Measurements from ENCODE around the gene THOC7.

THOC7 gene
- 24.1 to 35.6 (median 25.9) reads per million in 4 experiments for total RNA-seq

- peak; percentile 39 for DNase-seq
Measured at GRCh38 chr3:63863150-63864007, at the start of gene THOC7, which contains the start of gene ATXN7. Gene THOC7, minus strand, starts transcription at chr3:63863805. Its CDS starts 15 bp downstream, at chr3:63863790. Gene ATXN7, plus strand, starts transcription at chr3:63863867. Its CDS starts 48,732 bp downstream, at chr3:63912599.

- DNase-seq: peak; percentile 30
Measured at GRCh38 chr3:63912768-63913588, 49.4 kb upstream of the THOC7 start.

GRCh38 chr3:63911873-63912767, 48.5 kb upstream of the THOC7 start, which contains the start of gene SCAANT1:
Gene SCAANT1, minus strand, starts transcription at chr3:63912383.
- DNase-seq: peak; percentile 76

GRCh38 chr3:63911509-63911872, 47.9 kb upstream of the THOC7 start:
- no peak for DNase-seq

- DNase-seq: no peak
Measured at GRCh38 chr3:63910891-63911290, 47.3 kb upstream of the THOC7 start.

GRCh38 chr3:63910001-63910400, 46.4 kb upstream of the THOC7 start:
- no peak for DNase-seq

GRCh38 chr3:63909431-63909830, 45.8 kb upstream of the THOC7 start:
- DNase-seq: no peak

- DNase-seq: no peak
Measured at GRCh38 chr3:63908776-63909175, 45.2 kb upstream of the THOC7 start.

- DNase-seq: no peak
Measured at GRCh38 chr3:63908081-63908736, 44.6 kb upstream of the THOC7 start.

- DNase-seq: no peak
Measured at GRCh38 chr3:63905731-63906620, 42.4 kb upstream of the THOC7 start.

GRCh38 chr3:63900459-63900858, 36.9 kb upstream of the THOC7 start:
- DNase-seq: no peak

GRCh38 chr3:63900010-63900409, 36.4 kb upstream of the THOC7 start:
- no peak for DNase-seq

- no peak for DNase-seq
Measured at GRCh38 chr3:63896332-63897030, 32.9 kb upstream of the THOC7 start.

GRCh38 chr3:63895422-63896189, 32.0 kb upstream of the THOC7 start:
- DNase-seq: no peak

- DNase-seq: no peak
Measured at GRCh38 chr3:63892773-63893352, 29.3 kb upstream of the THOC7 start.

- DNase-seq: no peak
Measured at GRCh38 chr3:63891518-63891917, 27.9 kb upstream of the THOC7 start.

- no peak for DNase-seq
Measured at GRCh38 chr3:63886858-63887257, 23.3 kb upstream of the THOC7 start.

GRCh38 chr3:63880653-63881052, 17.0 kb upstream of the THOC7 start:
- no peak for DNase-seq

All from effector CD8-positive, alpha-beta T cell (primary cell).